HEK293 (cell line): ENCODE measurements around the gene DNAI7.

Experiments
- CTCF ChIA-PET: fragments of 350-600 bp; formaldehyde crosslinking; extraction: SDS; loops from one replicate; lab custom pipeline; 2021; ENCODE audit warnings: antibody characterized with exemption; lab: Yijun Ruan, JAX
- POLR2A ChIA-PET: fragments of 300-600 bp; formaldehyde crosslinking; extraction: SDS; loops from one replicate; lab custom pipeline; 2020; ENCODE audit warnings: antibody characterized with exemption, inconsistent platforms; lab: Yijun Ruan, JAX
- H3K27ac ChIP-seq: fragments of 200-500 bp; sonication (Bioruptor generic); 2 replicates; pipeline ENCODE4 v1.5.1; 2014; ENCODE audit warnings: low read depth, low read length, control low read depth, inconsistent platforms; ENCODE audit errors: extremely low read depth
- H3K36me3 ChIP-seq, 2 experiments: fragments of 200-500 bp in 1 of 2; sonication (Bioruptor generic) in 1 of 2; 1 replicate in 1 of 2; 2 replicates in 1 of 2; pipeline ENCODE4 v1.5.1; 2014 to 2017; ENCODE audit warnings: inconsistent platforms in 2 of 2, low read length in 2 of 2; ENCODE audit not compliant: control insufficient read depth in 2 of 2, insufficient read depth in 1 of 2
- H3K4me1 ChIP-seq: fragments of 200-500 bp; sonication (Bioruptor generic); 2 replicates; pipeline ENCODE4 v1.5.1; 2014; ENCODE audit warnings: mild to moderate bottlenecking, low read length, inconsistent platforms; ENCODE audit not compliant: control insufficient read depth, insufficient read depth
- H3K4me3 ChIP-seq: 2 replicates; pipeline ENCODE4 v1.5.1; 2011; ENCODE audit warnings: low read depth, mild to moderate bottlenecking, control low read depth, low read length, moderate library complexity
- H3K9me3 ChIP-seq: fragments of 200-500 bp; sonication (Bioruptor generic); 2 replicates; pipeline ENCODE4 v1.5.1; 2014; ENCODE audit warnings: low read depth, low read length, inconsistent platforms; ENCODE audit not compliant: control insufficient read depth, insufficient read depth
- BCL11B ChIP-seq: fragments of 450-650 bp; formaldehyde crosslinking; IDR thresholded peaks from 2 replicates; pipeline ENCODE4 v1.5.1; 2016; ENCODE audit warnings: low read depth, missing biosample characterization, missing genetic modification characterization
- HOXD13 ChIP-seq: sonication (generic); formaldehyde crosslinking; IDR thresholded peaks from 2 replicates; pipeline ENCODE4 v1.8.0; 2022; ENCODE audit warnings: missing genetic modification reagents, borderline replicate concordance
- SALL2 ChIP-seq: fragments of 450-650 bp; formaldehyde crosslinking; IDR thresholded peaks from 2 replicates; pipeline ENCODE4 v1.5.0; 2017; ENCODE audit warnings: missing biosample characterization, mild to moderate bottlenecking, missing genetic modification characterization, borderline replicate concordance
- SETDB1 ChIP-seq: IDR thresholded peaks from one replicate; pipeline ENCODE4 v1.6.1; 2017; ENCODE audit warnings: mild to moderate bottlenecking, low read length, moderate library complexity, mixed read lengths; ENCODE audit not compliant: insufficient read length
- SP7 ChIP-seq: fragments of 450-650 bp; formaldehyde crosslinking; IDR thresholded peaks from 2 replicates; pipeline ENCODE4 v1.5.1; 2016; ENCODE audit warnings: missing biosample characterization, missing genetic modification characterization
- ZBTB11 ChIP-seq: fragments of 450-650 bp; formaldehyde crosslinking; conservative IDR thresholded peaks from 2 replicates; pipeline ENCODE4 v1.5.1; 2016; ENCODE audit warnings: low read depth, missing biosample characterization, missing genetic modification characterization
- ZNF121 ChIP-seq: fragments of 450-650 bp; formaldehyde crosslinking; IDR thresholded peaks from 2 replicates; pipeline ENCODE4 v1.5.1; 2016; ENCODE audit warnings: missing biosample characterization, missing genetic modification characterization
- ZNF221 ChIP-seq: fragments of 450-650 bp; formaldehyde crosslinking; IDR thresholded peaks from 2 replicates; pipeline ENCODE4 v1.5.1; 2017; ENCODE audit warnings: missing biosample characterization, missing genetic modification characterization, borderline replicate concordance
- ZNF391 ChIP-seq: fragments of 450-650 bp; formaldehyde crosslinking; IDR thresholded peaks from 2 replicates; pipeline ENCODE4 v1.5.1; 2016; ENCODE audit warnings: low read depth, missing biosample characterization, missing genetic modification characterization, borderline replicate concordance
- ZNF426 ChIP-seq: fragments of 450-650 bp; formaldehyde crosslinking; IDR thresholded peaks from 2 replicates; pipeline ENCODE4 v1.5.1; 2017; ENCODE audit warnings: missing biosample characterization, missing genetic modification characterization, mild to moderate bottlenecking, inconsistent platforms, moderate library complexity
- ZNF473 ChIP-seq: fragments of 450-650 bp; formaldehyde crosslinking; IDR thresholded peaks from 2 replicates; pipeline ENCODE4 v1.5.1; 2017; ENCODE audit warnings: missing biosample characterization, missing genetic modification characterization
- ZNF510 ChIP-seq: fragments of 450-650 bp; formaldehyde crosslinking; IDR thresholded peaks from 2 replicates; pipeline ENCODE4 v1.5.1; 2018; ENCODE audit warnings: mild to moderate bottlenecking, missing genetic modification characterization, missing biosample characterization; ENCODE audit not compliant: insufficient replicate concordance
- ZNF514 ChIP-seq: fragments of 450-650 bp; formaldehyde crosslinking; IDR thresholded peaks from 2 replicates; pipeline ENCODE4 v1.5.1; 2016; ENCODE audit warnings: missing biosample characterization, missing genetic modification characterization
- ZNF555 ChIP-seq: fragments of 450-650 bp; formaldehyde crosslinking; conservative IDR thresholded peaks from 2 replicates; pipeline ENCODE4 v1.5.1; 2017; ENCODE audit warnings: missing biosample characterization, mild to moderate bottlenecking, missing genetic modification characterization, inconsistent platforms
- ZNF585B ChIP-seq: fragments of 450-650 bp; formaldehyde crosslinking; IDR thresholded peaks from 2 replicates; pipeline ENCODE4 v1.5.1; 2016; ENCODE audit warnings: missing biosample characterization, missing genetic modification characterization
- ZNF623 ChIP-seq: fragments of 450-650 bp; formaldehyde crosslinking; IDR thresholded peaks from 2 replicates; pipeline ENCODE4 v1.5.1; 2016; ENCODE audit warnings: missing biosample characterization, missing genetic modification characterization
- ZNF626 ChIP-seq: fragments of 450-650 bp; sonication (Bioruptor Pico); formaldehyde crosslinking; IDR thresholded peaks from 2 replicates; pipeline ENCODE4 v1.5.1; 2018; ENCODE audit warnings: missing biosample characterization, missing genetic modification characterization, inconsistent platforms
- ZNF677 ChIP-seq: fragments of 450-650 bp; IDR thresholded peaks from 2 replicates; pipeline ENCODE4 v1.5.0; 2018; ENCODE audit warnings: missing biosample characterization, mild to moderate bottlenecking, missing genetic modification characterization, moderate library complexity
- ZNF776 ChIP-seq: fragments of 450-650 bp; formaldehyde crosslinking; IDR thresholded peaks from 2 replicates; pipeline ENCODE4 v1.5.0; 2017; ENCODE audit warnings: missing biosample characterization, missing genetic modification characterization, borderline replicate concordance
- ZNF830 ChIP-seq: fragments of 450-650 bp; IDR thresholded peaks from 2 replicates; pipeline ENCODE4 v1.5.0; 2018; ENCODE audit warnings: missing biosample characterization, missing genetic modification characterization, low read depth, mild to moderate bottlenecking, moderate library complexity
- ZNF843 ChIP-seq: fragments of 450-650 bp; formaldehyde crosslinking; IDR thresholded peaks from 2 replicates; pipeline ENCODE4 v1.5.1; 2016; ENCODE audit warnings: missing biosample characterization, missing genetic modification characterization
- TF ChIP-seq, protein P1 (sequence below): fragments of 450-650 bp; formaldehyde crosslinking; IDR thresholded peaks from 2 replicates; pipeline ENCODE4 v1.5.1; 2016; ENCODE audit warnings: missing biosample characterization, missing genetic modification characterization, borderline replicate concordance
- TF ChIP-seq, protein P2 (sequence below): fragments of 450-650 bp; IDR thresholded peaks from 2 replicates; pipeline ENCODE4 v1.5.1; 2018; ENCODE audit warnings: missing biosample characterization, mild to moderate bottlenecking, missing genetic modification characterization
- TF ChIP-seq, protein P3 (sequence below): fragments of 450-650 bp; formaldehyde crosslinking; IDR thresholded peaks from 2 replicates; pipeline ENCODE4 v1.5.1; 2016; ENCODE audit warnings: missing biosample characterization, missing genetic modification characterization, borderline replicate concordance

DNAI7 gene

DNA sequence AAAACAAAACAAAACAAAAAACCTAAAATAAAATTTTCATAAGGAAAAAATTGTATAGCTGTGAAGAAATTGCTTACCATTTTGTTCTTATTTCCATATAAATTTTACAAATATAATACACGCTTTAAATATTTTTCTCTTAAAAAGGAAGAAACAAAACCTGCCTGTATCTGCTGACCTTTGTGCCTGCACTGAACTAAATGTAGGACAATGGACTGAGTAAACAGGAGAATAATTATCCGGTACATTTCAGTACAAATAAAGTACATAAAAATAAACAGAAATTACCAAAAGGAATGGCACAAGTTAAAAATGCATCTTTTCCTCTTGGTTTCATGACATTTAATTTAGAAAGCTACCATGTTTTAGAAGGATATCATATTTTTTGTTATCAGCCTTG lies 112.3 kb downstream of the DNAI7 start (continued):
- TF ChIP-seq, protein P1, sequence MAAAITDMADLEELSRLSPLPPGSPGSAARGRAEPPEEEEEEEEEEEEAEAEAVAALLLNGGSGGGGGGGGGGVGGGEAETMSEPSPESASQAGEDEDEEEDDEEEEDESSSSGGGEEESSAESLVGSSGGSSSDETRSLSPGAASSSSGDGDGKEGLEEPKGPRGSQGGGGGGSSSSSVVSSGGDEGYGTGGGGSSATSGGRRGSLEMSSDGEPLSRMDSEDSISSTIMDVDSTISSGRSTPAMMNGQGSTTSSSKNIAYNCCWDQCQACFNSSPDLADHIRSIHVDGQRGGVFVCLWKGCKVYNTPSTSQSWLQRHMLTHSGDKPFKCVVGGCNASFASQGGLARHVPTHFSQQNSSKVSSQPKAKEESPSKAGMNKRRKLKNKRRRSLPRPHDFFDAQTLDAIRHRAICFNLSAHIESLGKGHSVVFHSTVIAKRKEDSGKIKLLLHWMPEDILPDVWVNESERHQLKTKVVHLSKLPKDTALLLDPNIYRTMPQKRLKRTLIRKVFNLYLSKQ (tag by site-specific recombination), result no peak
- TF ChIP-seq HOXD13 (CRISPR knock-in tag), result no peak
- TF ChIP-seq ZNF221 (tag by site-specific recombination), result no peak
- TF ChIP-seq ZNF623 (tag by site-specific recombination), result no peak
- TF ChIP-seq ZNF514 (tag by site-specific recombination), result no peak

- CTCF ChIA-PET, result interaction anchor here (1.0 kb wide), 2 partner anchors 21 to 75 kb away, joined by 3 to 4 read pairs; no protein-coding TSS in a partner anchor
- POLR2A ChIA-PET, result no interaction called here
- Histone ChIP-seq H3K4me1 (no peaks in the 10 kb centered on the region), H3K9me3 (no peaks in the 10 kb centered on the region), H3K27ac (no peak overlapping the region), H3K36me3 (no peaks in the 10 kb centered on the region), H3K4me3 (no peak overlapping the region)
- TF ChIP-seq ZNF830 (tag by site-specific recombination), result no peak
- no peak for TF ChIP-seq SETDB1
- no peak for TF ChIP-seq ZNF391
- no peak for TF ChIP-seq ZBTB11 (tag by site-specific recombination)
- no peak for TF ChIP-seq ZNF776 (tag by site-specific recombination)
- TF ChIP-seq ZNF677 (tag by site-specific recombination), result no peak
- TF ChIP-seq ZNF555 (tag by site-specific recombination), result no peak
- TF ChIP-seq ZNF585B, result no peak
- TF ChIP-seq ZNF121, result no peak
- no peak for TF ChIP-seq ZNF626 (tag by site-specific recombination)
- TF ChIP-seq, protein P2, sequence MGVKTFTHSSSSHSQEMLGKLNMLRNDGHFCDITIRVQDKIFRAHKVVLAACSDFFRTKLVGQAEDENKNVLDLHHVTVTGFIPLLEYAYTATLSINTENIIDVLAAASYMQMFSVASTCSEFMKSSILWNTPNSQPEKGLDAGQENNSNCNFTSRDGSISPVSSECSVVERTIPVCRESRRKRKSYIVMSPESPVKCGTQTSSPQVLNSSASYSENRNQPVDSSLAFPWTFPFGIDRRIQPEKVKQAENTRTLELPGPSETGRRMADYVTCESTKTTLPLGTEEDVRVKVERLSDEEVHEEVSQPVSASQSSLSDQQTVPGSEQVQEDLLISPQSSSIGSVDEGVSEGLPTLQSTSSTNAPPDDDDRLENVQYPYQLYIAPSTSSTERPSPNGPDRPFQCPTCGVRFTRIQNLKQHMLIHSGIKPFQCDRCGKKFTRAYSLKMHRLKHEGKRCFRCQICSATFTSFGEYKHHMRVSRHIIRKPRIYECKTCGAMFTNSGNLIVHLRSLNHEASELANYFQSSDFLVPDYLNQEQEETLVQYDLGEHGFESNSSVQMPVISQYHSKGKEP, result no peak
- TF ChIP-seq SP7 (tag by site-specific recombination), result no peak
- TF ChIP-seq SALL2 (tag by site-specific recombination), result no peak
- no peak for TF ChIP-seq BCL11B (tag by site-specific recombination)
- no peak for TF ChIP-seq ZNF843
- no peak for TF ChIP-seq ZNF473
- no peak for TF ChIP-seq ZNF510 (tag by site-specific recombination)
- TF ChIP-seq, protein P3, sequence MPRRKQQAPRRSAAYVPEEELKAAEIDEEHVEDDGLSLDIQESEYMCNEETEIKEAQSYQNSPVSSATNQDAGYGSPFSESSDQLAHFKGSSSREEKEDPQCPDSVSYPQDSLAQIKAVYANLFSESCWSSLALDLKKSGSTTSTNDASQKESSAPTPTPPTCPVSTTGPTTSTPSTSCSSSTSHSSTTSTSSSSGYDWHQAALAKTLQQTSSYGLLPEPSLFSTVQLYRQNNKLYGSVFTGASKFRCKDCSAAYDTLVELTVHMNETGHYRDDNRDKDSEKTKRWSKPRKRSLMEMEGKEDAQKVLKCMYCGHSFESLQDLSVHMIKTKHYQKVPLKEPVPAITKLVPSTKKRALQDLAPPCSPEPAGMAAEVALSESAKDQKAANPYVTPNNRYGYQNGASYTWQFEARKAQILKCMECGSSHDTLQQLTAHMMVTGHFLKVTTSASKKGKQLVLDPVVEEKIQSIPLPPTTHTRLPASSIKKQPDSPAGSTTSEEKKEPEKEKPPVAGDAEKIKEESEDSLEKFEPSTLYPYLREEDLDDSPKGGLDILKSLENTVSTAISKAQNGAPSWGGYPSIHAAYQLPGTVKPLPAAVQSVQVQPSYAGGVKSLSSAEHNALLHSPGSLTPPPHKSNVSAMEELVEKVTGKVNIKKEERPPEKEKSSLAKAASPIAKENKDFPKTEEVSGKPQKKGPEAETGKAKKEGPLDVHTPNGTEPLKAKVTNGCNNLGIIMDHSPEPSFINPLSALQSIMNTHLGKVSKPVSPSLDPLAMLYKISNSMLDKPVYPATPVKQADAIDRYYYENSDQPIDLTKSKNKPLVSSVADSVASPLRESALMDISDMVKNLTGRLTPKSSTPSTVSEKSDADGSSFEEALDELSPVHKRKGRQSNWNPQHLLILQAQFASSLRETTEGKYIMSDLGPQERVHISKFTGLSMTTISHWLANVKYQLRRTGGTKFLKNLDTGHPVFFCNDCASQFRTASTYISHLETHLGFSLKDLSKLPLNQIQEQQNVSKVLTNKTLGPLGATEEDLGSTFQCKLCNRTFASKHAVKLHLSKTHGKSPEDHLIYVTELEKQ, result no peak
- no peak for TF ChIP-seq ZNF426
Measured at GRCh38 chr12:25079393-25079792, 115.6 kb downstream of the DNAI7 start.
